Measurements from ENCODE around the gene PDE4B.

Gene PDE4B

DNA sequence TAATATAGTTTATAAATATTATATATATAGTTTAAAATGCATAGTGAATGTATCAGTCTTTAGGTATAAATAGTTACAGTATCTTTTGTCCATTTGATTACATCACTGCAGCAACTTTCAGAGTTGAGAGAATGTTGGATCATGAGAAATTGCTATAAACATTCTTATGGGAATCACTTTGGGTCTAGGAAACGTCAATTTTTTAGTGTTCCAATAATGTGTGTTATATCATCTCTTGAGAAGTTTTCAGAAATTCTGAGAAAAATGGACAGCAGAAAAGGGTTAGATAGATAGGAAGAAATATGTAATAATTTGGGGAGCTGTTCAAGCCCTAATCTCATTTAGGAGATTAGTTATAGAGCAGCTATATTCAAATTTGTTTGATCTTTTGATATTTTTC is 556.1 kb downstream of the PDE4B start:
- no peak for DNase-seq

DNA sequence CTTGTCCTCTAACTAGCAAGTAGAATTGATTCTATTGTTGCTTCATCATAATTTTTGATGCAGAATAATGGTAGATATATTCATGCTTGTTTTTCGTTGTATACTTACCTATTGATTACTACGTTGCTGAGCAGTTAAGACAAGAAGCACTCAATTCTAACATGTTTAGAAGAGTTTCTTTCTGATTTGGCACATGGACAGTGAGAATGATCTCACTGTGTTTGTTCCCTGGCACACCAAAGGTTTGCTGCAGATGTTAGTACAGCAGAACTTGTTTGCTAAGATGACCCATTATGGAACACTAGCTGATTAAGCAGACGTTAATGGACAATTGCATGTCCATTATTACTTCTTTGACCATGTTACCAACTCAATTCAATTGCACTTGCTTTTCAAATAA is 556.5 kb downstream of the PDE4B start:
- DNase-seq: no peak

DNA sequence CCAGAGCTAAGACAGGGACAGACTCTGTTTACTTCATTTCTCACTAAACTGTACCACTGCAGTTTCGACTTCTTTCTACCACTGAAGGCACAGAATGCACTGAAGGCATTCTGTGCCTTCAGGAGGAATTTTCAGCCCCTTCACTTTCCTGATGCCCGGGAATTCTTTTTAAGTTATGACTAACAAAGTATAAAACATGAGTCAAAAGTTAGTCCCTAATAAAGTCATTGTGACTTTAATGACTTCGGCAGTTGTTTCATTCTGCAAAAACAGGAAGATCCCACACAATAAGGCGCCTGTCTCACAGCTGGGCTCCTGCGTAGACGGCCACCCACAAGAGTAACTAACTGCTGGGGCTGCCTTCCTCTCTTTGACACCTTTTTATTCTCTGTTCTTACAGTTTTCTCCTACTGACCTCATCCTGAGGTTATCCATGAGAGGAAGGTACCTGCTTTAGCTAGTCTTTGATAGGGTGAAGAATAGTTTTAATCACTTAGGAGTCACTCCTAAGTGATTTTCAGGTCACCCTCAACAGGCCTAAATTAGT is 557.4 kb downstream of the PDE4B start:
- peak; percentile 73 for DNase-seq

DNA sequence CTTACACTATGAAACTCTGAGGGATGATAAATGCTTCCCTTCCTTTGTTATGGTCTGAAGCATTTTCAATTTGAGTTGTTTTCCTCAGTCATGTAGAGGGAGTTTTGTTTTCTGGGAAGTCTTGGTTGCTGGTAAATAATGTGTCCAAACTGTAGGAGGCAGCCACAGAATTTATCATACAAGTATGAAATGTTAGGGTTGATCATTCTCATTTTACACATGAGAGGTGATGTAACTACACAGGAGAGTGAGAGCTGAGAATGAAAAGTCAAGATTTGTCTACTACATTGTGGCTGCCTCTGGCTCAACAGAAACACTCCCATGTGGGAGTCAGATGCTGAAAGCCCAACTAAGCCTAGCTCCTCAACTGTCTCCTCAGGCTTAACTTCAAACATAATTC is 558.8 kb downstream of the PDE4B start:
- no peak for DNase-seq

DNA sequence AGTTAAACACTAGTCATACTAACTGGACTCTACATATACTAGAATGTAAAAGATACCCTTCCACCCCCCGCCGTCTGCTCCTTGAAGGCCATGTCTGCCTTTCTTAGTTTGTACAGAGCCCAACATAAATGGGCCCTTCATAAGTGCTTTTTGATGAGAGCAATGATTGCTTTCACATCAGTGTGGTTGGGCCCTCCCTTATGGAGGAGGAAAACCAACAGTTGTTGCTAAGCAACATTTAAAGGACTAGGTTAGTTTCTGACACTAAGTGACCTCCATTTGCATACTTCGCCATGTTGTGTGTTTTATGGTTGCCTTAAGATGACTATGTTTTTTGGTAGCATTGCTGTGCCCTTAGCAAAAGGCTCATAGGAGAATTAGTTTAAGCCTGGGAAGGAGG is 559.2 kb downstream of the PDE4B start:
- DNase-seq: peak; percentile 82

GRCh38 chr1:66352792-66353191 is 560.1 kb downstream of the PDE4B start:
- DNase-seq: no peak

- DNase-seq: no peak
Measured at GRCh38 chr1:66353257-66353656, 560.6 kb downstream of the PDE4B start.

GRCh38 chr1:66354311-66355201 is 561.9 kb downstream of the PDE4B start:
- DNase-seq: no peak

DNA sequence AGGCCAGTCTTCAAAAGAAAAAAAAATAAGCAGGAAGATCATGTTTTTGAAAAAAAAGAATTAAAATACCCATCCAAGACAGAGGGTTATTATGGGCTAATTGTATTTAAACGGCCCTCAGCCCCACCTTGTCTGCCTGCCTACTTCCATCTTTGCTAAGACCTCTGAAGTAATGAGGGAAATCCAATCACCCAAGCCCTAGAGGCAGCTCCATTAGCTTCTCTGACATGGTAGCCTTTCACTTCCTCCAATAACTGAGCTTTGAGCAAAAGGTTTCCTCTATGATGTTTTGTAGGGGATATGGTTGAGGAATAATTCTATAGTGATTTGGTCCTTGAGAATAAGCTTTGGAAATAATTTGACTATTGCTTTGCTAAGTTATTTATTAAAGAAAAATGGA is 563.1 kb downstream of the PDE4B start:
- DNase-seq: no peak

- no peak for DNase-seq
Measured at GRCh38 chr1:66356605-66357004, 563.9 kb downstream of the PDE4B start.

GRCh38 chr1:66357021-66357420 is 564.3 kb downstream of the PDE4B start:
- no peak for DNase-seq

GRCh38 chr1:66357478-66358197 is 564.9 kb downstream of the PDE4B start:
- DNase-seq: peak; percentile 51

GRCh38 chr1:66359269-66359668 is 566.6 kb downstream of the PDE4B start:
- DNase-seq: no peak

- no peak for DNase-seq
Measured at GRCh38 chr1:66359815-66360214, 567.1 kb downstream of the PDE4B start.

DNA sequence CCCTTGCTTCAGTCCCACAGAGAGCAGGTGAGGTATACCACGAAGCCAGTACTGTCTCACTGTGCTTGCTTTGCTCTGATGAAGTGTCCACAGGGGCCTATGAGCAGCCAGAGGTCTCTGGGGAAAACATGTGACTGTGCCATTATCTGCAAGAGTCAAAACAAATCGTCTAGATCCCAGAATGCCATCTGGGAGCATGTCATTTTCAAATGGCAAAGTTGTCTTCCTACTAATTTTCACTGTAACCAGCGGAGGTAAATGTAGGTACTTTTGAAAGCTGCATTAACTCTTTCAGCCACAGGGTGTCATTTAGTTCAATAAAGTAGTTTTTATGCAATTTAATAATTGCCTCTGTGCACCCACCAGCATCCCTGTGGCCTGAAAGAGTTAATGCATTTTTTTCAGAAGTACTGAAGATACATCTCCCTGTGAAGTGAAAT is 567.6 kb downstream of the PDE4B start:
- no peak for DNase-seq

GRCh38 chr1:66364578-66365391 is 572.1 kb downstream of the PDE4B start:
- DNase-seq: no peak

- DNase-seq: no peak
Measured at GRCh38 chr1:66365635-66366034, 572.9 kb downstream of the PDE4B start.

GRCh38 chr1:66366634-66367033 is 573.9 kb downstream of the PDE4B start:
- DNase-seq: no peak

GRCh38 chr1:66367369-66367768 is 574.7 kb downstream of the PDE4B start:
- DNase-seq: no peak

DNA sequence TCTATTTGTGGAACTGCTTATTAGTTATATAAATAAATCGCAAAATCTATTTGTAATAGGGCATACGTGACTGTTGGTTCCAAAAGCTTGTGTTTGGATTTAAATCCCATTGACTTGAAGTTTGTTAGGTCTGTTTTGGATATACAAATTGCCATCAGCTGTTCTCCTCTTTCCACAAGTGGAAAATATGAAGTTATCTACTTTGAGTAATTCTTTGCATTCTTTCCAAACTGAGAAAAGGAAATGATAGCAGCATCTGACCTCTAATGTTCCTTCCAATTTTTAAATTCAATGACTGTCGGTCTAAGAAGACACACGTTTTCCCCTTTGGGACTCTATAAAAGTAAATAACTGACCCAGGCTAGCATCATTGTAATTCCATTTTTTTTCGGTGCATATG is 575.6 kb downstream of the PDE4B start:
- no peak for DNase-seq

GRCh38 chr1:66370462-66370971 is 577.8 kb downstream of the PDE4B start:
- no peak for DNase-seq

DNA sequence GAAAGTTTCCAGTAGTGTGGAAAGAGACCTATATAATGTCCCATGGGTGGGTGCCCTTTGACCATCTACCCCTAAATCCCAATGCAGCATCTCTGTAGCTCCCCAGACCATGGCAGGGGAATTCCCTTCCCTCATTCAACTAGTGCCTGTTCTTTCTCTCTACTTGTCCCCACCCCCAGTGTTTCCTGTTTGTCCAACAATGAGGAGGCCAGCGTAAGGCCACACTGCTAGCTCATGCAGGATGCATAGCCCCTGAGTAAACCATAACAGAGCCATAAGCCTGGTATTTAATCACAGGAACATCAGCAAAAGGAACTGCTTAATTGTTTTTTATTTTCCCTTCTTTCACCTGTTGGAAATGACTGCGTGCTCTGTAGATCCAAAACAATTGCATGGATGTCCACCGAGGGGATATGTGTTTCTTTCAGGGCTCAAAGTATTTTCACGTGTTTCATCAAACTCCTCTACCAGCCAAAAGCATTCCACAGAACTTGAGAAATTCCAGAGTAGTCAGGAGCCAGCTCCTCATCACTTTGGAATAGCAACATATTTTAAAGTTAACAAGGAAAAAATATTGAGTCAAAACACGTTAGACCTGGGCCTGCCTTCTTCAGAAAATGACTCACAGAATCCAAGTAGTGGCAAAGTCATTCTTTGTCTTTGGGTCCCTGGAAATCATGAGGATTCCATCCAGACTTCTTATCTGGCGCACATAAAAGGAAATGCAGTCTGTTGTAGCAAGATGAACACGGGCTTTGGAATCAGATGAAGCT is 578.7 kb downstream of the PDE4B start:
- DNase-seq: no peak
